HuH-7.5 (cell line): ENCODE results near the gene ANKUB1.

Experiments
- DNase-seq: peaks from one replicate; pipeline ENCODE4 v3.0.0; 2011; ENCODE audit warnings: low spot score

The ANKUB1 gene

DNA sequence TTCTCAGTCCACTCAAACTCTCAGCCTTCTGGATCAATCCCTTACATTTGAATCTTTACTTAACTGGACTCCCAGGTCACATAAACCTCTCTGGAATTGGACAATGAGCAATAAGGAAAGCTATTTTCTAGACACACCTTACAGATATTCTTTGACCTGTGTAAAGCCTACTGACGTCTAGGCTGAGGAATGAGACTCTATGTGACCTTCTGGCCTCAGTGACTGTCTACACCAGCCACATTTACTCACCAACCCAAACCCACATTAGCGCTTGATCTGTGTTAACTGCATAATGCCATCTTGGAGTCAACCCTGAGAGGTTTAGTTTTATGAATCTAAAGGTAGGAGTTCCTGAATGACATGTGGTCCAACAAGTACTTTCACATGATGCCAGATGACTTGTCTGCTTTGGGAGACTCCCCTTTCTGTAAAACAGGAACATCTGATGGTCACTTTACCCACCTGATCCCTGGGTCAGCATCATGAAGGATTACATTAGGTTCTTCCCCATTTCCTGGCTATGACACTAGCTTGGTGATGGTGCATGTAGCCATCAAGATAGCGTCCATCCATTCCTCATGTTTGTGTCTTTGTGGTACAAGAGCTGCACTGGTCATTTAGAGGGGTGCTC is 28.7 kb downstream of the ANKUB1 start:
- DNase-seq: no peak

DNA sequence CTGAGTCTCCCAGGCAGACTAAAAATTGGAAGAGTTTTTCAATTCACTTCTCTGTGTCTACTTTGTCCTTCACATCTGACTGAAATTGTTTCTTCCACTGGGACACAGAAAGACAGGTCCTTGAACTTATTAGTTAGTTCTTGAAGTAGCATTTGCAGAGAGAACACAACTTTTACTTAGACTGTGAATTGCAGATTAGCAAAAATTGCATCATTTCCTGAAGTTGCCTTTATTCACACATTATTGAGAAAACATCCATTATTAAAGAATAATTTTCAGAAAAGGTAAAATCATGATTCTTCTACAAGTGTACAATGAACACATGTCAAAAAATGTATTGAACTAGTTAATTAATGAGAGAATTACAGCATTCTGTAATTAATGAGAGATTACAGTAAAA is 38.6 kb downstream of the ANKUB1 start:
- no peak for DNase-seq

GRCh38 chr3:149752788-149753136 is 39.6 kb downstream of the ANKUB1 start:
- DNase-seq: no peak

DNA sequence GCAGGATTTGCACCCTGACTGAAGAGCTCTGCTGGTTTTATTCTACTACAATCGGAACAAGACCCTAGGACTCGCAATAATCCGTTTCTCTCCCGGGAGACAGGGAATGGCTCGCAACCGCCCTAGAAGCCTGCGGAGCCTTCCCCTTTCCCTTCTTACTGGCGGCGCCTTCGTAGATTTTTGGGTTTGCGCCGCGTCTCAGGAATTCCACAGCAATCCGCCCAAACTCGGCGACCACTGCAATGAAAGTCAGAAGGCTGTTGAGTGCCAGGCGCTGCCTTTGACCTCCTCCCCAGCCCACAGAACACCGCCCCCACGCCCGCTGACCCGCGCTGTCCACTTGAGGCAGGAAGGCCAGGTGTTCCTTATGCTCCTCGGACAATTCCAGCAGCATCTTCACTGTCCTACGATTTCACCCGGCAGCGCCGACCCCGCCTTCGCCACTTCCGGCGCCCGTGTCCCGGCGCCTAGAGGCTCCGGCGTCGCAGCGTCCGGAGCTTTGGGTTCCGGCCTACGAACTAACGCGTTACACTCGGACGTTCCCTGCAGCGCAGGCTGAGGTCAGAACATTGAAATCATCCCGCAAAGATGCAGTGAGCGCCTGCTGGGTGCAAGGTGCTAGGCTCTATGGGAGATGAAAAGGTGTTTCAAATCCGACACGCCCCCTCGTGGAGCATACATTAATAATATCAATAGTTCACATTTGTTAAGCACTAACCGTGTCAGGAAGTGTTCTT is 40.1 kb downstream of the ANKUB1 start, which contains the start of gene COMMD2:
Gene COMMD2, minus strand, starts transcription at position 439 of the 737 bp plus-strand sequence. Its CDS starts 45 bp downstream, at position 394.
- peak; percentile 47 for DNase-seq

DNA sequence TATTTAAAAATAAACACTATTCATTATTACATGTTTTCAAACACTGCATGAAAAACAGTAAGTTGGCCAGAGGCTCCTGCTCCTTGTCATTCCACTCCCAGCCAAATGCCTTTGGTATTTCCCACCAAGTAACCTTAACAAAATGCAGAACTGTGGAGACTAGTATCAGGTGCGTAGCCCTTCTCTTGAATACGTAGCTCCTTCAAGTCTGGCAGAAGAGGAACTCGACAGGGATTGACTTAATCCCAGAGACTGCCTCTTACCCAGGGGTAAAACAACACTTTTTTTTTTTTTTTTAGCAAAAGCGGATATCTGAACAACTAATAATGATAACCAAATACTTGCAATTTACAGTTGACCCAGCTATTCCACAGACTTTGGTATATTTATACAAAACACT is 40.8 kb downstream of the ANKUB1 start:
- DNase-seq: no peak

- no peak for DNase-seq
These were observed 47.7 kb downstream of the ANKUB1 start for GRCh38 chr3:149744606-149745005.

DNA sequence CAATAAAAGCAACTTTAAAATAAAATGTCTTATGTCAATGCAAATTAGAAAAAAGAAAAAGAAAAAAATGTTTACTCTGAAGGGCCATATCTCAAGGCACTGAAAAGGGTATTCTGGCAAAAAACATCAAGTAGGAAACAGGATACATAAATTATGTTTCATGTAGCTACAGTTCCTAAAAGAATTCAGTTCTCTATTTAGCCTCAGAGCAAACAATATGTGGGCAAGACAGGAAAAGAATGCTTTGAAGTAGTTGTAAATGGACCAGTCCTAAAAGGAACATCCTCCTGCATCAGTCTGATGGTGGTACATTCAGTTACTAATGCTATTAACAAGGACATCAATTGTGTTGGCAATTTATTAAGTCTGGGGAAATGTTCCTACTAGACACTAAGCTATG is 48.2 kb downstream of the ANKUB1 start:
- DNase-seq: no peak

DNA sequence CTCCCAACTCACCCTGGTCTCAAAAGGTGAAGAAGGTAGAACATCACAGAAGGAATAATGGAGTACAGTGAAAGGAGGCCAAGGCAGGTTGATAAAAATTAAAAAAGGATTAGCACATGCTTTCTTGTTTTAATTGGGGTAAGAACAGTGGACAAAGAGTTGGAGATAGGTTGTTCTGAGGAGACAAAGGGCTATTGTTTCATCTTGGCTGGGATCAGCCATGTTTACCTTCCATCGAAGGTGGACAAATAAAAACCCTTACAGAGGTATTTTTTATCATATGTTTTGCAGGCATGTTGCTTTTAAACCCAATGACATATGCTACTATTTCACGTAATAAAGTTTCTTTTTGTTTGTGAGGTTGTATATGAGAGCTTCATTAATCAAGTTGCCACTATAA is 53.0 kb downstream of the ANKUB1 start:
- DNase-seq: no peak

DNA sequence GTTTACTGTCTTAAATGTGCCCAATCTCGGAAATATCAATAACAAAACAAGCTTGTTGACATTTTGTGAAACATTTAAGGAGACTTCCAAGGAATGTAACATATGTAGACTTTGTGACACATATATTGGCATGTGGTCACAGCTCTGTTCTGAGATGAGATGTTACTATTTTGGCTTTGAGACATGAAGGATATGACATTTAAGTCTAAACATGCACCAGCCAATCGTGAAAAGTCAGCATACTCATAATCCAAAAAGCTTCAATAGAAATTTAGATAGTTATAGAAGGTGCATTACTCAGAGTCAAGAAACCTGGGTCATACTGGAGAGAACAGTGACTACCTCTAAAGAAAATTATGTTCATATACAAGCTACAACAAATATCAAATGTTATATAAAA is 53.5 kb downstream of the ANKUB1 start:
- DNase-seq: no peak

- DNase-seq: no peak
These were observed 55.5 kb downstream of the ANKUB1 start for GRCh38 chr3:149736953-149737205.

GRCh38 chr3:149736175-149736952 is 56.0 kb downstream of the ANKUB1 start:
- DNase-seq: no peak

DNA sequence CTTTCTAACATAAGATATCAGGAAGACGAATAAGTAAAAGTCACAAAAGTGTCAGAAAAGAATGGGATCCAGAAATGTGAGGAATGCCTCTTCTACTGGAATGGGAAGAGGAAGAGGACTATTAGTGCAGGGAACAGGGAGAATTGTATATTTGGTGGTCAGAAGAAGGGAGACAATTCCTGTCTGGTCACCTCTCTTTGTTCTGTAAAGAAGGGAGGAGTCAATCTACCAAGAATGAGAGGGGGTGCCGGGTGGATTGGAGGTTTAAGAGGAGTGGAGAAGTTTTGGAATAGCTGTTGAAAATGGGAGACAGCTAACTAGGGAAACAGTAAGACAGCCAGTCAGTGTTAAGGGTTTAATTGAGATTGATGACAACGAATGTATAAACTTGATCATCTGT is 60.1 kb downstream of the ANKUB1 start:
- no peak for DNase-seq

GRCh38 chr3:149727656-149728055 is 64.7 kb downstream of the ANKUB1 start:
- DNase-seq: no peak

- no peak for DNase-seq
These were observed 65.5 kb downstream of the ANKUB1 start for GRCh38 chr3:149726716-149727407.

DNA sequence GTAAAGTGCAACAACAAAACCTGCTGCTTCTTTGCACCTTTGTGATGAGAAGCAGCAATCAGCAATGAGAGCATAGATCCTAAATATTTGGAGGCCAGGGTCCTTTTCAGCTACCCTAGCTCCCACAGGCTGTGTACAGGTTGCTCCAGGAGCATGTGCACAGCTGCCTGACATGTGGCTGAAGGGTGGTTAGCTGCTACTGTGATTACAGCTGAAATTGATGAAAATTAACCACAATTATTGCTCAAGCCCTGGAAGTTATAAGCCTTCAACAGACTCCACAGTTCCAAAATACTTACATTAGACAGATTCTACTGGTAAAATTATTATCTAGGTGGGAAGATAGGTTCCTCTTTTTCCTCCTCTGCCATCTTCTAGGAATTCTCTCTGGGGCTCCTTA is 68.6 kb downstream of the ANKUB1 start:
- DNase-seq: no peak

DNA sequence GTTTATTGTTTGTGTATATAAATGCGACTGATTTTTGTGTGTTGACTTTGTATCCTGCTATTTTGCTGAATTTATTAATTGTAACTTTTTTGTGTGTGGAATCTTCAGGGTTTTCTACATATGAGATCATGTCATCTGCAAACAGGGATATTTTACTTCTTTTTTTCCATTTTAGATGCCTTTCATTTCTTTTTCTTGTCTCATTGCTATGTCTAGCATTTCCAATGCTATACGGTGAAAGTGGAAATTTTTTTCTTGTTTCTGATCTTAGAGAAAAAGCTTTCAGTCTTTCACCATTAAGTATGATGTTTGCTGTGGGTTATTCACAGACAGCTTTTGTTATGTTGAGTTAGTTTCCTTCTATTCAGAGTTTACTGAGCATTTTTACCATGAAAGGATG is 71.4 kb downstream of the ANKUB1 start:
- DNase-seq: no peak

DNA sequence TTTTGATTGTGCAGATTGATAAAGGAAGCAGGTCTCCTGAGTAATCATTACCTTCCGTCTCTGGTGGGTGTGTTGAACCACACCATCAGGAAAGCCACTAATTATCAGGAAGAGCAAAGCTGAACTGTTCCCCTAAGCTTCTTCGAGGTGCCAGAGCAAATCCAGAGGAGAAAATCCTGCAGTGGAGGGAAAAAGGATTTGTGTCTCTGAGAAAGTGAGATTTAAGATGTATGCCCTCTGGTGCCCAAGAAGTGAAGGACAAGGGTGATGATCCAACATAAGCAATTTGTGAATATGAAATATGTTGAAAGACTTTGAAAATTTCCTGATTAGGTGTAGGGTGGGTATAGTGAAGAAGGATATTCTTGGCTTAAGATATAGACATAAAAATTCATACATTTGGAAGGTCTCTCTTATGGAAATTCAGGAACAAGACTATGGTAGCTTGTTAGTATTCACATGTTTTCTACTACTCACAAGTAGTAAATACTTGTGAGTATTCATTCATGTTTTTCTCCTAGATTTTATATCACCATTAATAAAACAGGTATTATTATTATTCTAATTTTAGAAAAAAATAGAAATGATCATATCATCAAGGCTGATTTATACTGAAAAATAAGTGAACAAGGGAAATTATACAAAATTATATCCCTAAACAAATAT is 74.8 kb downstream of the ANKUB1 start:
- DNase-seq: peak; percentile 28

DNA sequence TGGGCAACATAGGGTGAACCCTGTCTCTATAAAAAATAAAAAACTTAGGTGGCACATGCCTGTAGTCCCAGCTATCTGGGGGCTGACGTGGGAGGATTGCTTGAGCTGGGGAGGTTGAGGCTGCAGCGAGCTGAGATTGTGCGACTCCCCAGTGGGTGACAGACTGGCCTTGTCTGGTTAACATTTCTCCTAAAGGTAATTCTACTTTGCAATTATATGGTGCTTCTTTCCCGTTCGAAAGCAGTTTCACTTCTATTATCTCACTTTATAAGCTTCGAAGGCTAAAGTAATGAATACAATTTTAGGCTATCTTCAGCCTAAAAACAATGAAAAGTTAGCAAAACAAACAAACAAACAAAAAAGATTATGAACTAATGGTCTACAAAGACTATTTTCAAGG is 75.4 kb downstream of the ANKUB1 start:
- no peak for DNase-seq

DNA sequence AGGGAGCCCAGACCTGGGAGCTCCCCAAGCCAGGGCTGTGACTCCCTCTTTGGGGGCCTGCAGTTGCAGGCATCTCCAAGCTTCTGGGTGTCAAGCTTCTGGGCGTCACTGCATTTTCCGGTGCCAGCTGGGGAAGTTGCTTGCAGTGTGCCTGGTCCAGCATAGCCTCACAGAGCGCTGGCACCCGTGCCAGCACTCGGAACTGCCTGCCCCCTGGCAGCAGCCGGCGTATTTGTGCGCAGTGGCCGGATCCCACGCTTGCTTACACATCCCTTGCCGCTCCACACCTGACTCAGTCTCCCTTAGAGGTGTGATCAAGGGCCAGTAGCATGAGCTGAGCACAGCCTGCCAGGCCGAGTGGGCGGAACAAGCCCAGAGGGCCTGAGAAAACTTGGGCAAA is 77.1 kb downstream of the ANKUB1 start:
- DNase-seq: no peak

DNA sequence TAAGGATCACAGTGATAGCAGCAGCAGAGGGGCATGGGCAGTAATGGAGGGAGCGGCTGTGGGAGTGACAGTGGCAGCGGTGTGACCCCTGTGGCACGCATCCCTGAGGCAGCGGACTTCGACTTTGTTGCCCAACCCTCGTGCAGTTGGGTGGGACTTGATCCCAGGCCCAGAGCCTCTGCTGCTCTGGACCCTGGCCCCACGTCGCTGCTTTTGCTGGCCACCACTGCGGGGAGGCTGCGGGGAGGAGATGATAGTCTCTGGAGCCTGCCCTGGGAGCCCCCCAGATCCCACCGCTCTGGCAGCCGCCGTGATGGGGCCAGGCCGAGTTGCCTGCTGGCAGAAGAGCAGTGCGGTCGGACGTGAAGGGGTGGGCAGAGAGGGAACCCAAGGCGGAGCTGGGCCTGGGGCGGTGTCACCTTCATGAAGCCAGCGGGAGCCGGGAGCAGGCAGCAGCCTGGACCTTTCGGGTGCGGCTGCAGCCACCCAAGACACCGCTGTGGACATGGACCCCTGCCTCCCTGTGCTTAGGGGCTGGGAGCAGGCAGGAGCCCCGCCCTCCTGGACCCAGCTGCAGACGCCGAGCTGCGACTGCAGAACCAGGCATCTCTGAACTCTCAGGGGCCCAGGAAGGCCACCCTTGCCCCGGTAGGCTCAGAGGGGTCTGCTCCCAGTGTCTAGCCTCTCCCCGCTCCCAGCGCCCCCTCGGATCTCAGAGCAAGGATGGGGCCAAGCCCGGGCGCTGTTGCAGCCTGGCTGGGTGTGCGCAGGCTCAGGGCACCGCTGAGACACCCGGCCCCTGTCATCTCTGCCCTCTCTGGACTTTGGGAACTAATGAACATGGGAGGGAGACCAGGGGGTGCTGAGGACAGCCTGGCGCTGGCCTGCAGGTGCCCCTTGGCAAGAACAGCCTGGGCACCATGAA is 78.4 kb downstream of the ANKUB1 start:
- no peak for DNase-seq
